Measurements from ENCODE around the gene ZBTB46.
A peak's percentile ranks its signal among the peaks of the same experiment; 100 is the strongest.
"Not testable (repeated sequence)": the region's sequence is repeated elsewhere in the genome, so short reads cannot be mapped to it uniquely, and the experiment has no call there.

ZBTB46 gene

DNA sequence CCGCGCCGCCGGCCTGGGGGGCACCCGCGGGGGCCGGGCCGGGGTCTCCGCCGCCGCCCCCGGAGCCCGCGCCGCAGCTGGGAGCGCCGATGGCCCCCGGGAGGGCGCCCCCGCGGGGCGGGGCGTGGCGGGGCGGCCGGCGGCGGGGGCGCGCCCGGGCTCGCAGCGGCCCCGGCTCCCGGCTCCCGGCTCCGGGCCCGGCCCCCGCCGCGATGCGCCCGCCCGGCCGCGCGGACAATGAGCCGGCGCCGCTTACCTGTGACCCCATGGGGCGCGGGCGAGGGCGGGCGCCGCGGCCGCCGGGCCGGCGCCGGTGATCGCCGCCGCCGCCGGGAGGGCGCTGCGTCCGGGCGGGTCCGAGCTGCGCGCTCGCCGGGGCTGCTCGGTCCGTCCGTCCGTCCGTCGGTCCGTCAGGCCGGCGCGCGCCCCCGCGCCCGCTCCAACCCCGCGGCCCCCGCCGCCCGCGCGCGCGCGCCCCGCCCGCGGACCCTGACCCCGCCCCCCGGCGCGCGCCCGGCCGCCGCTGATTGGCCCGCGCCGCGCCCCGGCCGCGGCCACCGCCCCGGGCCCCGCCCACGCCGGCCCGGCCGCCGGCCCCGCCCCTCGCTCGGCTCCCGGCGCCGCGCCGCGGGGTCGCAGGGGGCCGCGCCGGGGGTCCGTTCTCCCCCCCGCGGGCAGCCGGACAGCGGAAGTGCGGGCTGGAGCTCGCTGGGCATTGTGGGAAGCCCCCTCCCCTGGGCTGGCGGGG is at the start of gene ZBTB46:
ZBTB46 (minus strand) TSS at position 424 of the 748 bp plus-strand sequence. CDS start 40,507 bp downstream, outside the sequence.
- DNase-seq (ENCODE audit: low spot score), result peak; percentile 96
- FAIRE-seq, result no peak

DNA sequence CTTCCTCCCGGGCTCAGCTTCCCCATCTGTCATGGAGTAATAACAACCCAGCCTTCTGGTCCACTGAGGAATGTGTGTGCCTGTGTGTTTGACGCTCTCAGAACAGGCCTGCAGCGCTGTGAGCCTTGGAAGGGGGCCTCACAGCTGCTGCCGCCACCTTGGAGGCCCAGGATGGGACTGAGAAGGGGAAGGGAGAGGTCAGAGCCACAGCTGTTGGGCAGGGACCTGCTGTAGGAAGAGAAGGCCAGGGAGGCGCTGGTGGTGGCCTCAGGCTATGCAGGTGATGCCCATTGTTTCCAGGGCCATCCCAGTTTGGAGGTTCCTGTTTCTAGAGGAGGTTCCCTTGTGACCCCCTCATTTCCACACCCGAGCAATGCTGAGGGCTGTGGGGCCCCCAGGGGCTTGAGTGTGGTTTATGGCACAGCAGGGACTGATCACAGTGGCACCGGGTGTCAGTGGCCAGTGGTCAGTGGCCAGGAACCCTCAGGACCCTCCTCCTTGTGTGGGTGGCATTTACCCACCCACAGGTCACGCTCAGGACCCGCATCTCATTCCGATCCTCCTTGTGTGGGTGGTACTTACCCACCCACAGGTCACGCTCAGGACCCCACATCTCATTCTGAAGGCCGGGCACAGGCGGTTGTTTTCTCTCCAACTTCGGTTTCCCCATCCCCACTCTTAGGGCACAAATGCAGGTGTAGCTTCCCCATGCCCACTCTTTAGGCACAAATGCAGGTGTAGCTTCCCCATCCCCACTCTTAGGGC is 48.0 kb upstream of the ZBTB46 start:
- DNase-seq (ENCODE audit: low spot score), result no peak
- FAIRE-seq, result no peak

- no peak for DNase-seq (ENCODE audit: low spot score)
- FAIRE-seq, result no peak
Observed at GRCh38 chr20:63877755-63878470, 46.8 kb upstream of the ZBTB46 start.

DNA sequence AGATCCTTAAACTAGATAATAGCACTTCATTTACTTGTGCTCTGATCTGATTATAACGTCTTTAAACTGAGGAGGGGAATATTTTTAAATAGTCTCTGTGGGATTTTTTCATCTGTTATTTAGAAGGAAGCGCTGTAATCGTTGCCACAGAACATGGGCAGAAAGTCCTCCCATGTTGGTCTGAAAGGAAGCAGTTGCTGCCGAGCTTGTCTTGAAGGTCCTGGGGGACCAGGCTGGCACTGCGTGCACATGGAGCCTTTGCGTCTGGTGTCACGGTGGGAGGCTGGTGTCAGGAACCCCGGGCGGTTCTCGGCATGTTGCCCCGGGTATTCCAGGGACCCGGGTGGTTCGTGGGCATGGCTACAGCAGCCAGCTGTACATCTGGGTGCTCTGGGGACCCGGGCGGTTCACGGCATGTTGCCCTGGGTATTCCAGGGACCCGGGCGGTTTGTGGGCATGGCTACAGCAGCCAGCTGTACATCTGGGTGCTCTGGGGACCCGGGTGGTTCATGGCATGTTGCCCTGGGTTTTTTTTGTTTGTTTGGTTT is 45.5 kb upstream of the ZBTB46 start:
- DNase-seq (ENCODE audit: low spot score) (no peak), FAIRE-seq (no peak)

DNA sequence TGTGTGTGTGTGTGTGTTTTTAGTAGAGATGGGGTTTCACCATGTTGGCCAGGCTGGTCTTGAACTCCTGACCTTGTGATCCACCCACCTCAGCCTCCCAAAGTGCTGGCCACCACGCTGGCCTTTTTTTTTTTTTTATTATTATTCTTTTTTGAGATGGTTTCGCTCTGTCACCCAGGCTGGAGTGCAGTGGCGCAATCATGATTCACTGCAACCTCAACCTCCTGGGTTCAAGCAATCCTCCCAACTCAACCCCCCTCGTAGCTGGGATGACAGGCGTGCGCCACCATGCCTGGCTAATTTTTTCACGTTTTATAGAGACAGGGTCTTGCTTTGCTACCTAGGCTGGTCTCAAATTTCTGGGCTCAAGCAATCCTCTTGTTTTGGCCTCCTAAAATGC is 43.2 kb upstream of the ZBTB46 start:
- FAIRE-seq; DNase-seq (ENCODE audit: low spot score): not testable (repeated sequence)

DNA sequence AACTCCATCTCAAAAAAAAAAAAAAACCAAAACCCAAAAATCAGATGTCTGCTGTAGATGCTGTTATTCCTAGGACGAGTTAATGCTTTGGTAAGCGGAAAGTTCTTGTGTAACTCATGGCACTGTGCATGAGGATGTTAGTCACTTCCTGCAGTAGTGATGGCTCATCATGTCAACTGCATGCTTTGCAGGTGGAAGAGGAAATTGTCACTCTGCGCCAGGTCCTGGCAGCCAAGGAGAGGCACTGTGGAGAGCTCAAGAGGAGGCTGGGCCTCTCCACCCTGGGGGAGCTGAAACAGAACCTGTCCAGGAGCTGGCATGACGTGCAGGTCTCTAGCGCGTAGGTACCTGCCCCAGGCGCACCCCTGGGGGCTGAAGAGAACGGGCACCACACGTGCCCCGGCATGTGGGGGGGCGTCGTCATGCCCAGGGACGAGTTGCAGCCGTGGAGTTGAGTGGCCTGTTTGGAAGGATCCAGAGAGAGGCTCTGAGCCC is 42.5 kb upstream of the ZBTB46 start:
- DNase-seq (ENCODE audit: low spot score) (no peak), FAIRE-seq (no peak)

DNA sequence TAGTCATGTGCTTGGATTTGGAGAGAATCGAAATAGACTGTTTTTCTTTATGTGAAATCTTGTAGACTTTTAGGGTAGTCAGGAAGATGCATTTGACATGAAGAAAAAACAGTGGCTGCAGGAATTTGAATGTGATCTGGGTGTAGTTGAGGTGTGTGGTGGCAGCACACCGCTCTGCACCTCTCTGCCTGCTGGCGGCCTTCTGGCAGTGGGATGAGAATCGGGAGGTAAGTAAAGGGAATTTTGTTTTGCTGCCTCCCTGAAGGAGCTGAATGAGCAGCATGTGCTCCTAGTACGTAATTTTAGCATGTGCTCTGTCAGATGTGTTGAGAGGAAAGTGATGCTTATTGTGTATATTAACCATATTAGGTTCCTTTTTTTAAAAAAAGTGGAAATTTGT is 37.2 kb upstream of the ZBTB46 start:
- DNase-seq (ENCODE audit: low spot score) (no peak), FAIRE-seq (no peak)

DNA sequence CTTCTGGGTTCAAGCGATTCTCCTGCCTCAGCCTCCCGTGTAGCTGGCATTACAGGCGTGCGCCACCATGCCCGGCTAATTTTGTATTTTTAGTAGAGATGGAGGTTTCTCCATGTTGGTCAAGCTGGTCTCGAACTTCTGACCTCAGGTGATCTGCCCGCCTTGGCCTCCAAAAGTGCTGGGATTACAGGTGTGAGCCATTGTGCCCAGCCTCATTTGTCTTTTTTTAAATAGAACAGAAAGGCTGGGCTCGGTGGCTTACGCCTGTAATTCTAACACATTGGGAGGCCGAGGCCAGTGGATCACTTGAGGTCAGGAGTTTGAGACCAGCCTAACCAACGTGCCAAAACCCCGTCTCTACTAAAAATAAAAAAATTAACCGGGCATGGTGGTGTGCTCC is 36.0 kb upstream of the ZBTB46 start:
- FAIRE-seq; DNase-seq (ENCODE audit: low spot score): not testable (repeated sequence)

GRCh38 chr20:63864978-63865640 is 34.0 kb upstream of the ZBTB46 start, which contains the start of gene TPD52L2:
Gene TPD52L2, plus strand, starts transcription at chr20:63865270. Its CDS starts 96 bp downstream, at chr20:63865366.
- FAIRE-seq (peak; percentile 13), DNase-seq (ENCODE audit: low spot score) (peak; percentile 98)

- DNase-seq (ENCODE audit: low spot score) (no peak), FAIRE-seq (no peak)
Observed at GRCh38 chr20:63864545-63864977, 33.5 kb upstream of the ZBTB46 start.

DNA sequence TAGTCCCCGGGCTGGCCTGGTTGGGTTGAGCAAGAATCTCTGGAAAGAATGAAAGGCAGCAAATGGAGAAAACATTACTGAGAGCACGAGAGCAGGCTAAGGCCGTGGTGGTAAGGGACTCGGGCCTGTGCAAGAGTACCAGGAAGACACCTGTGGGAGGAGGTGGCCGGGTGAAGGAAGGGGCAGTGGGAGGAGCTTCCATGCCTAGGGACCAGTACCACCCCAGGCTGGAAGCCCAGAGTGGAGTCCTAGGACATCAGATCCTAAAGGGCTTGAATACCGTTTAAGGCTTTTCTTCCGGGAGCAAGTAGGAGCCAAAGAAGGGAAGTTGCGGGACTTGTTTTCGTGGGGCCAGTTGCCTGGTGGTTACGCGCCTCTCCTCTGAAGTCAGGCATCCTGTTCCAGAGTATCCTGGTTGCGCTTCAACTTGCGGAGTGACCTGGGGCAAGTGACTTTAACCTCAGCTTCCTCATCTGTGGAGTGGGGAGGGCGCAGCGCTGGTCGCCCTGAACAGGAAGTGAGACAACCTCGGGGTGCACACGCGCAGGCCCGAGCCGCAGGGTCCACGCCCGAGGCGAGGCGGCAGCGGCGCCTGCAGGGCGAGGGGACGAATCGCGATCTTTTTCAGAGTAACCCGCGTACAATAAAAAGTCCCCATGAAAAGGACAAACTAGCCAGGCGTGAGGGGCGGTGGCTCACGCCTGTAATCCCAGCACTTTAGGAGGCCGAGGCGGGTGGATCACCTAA is 32.9 kb upstream of the ZBTB46 start:
- FAIRE-seq, result no peak

GRCh38 chr20:63863021-63863797 is 32.1 kb upstream of the ZBTB46 start:
- DNase-seq (ENCODE audit: low spot score) (no peak), FAIRE-seq (no peak)

More for the DNA sequence above, 32.9 kb upstream of the ZBTB46 start:
- DNase-seq (ENCODE audit: low spot score), result peak; percentile 78

DNA sequence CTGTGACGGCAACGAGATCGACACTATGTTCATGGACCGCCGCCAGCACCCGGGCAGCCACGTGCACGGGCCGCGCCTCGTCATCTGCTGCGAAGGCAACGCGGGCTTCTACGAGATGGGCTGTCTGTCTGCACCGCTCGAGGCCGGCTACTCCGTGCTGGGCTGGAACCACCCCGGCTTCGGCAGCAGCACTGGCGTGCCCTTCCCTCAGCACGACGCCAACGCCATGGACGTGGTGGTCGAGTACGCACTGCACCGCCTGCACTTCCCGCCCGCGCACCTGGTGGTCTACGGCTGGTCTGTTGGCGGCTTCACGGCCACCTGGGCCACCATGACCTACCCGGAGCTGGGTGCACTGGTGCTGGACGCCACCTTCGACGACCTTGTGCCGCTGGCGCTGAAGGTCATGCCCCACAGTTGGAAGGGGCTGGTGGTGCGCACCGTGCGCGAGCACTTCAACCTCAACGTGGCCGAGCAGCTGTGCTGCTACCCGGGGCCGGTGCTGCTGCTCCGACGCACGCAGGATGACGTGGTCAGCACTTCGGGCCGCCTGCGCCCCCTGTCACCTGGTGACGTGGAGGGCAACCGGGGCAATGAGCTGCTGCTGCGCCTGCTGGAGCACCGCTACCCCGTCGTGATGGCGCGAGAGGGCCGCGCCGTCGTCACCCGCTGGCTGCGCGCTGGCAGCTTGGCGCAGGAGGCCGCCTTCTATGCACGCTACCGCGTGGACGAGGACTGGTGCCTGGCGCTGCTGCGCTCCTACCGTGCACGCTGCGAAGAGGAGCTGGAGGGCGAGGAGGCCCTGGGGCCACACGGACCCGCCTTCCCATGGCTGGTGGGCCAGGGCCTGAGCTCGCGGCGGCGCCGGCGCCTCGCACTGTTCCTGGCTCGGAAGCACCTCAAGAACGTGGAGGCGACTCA is 31.2 kb upstream of the ZBTB46 start:
- DNase-seq (ENCODE audit: low spot score) (no peak), FAIRE-seq (no peak)

DNA sequence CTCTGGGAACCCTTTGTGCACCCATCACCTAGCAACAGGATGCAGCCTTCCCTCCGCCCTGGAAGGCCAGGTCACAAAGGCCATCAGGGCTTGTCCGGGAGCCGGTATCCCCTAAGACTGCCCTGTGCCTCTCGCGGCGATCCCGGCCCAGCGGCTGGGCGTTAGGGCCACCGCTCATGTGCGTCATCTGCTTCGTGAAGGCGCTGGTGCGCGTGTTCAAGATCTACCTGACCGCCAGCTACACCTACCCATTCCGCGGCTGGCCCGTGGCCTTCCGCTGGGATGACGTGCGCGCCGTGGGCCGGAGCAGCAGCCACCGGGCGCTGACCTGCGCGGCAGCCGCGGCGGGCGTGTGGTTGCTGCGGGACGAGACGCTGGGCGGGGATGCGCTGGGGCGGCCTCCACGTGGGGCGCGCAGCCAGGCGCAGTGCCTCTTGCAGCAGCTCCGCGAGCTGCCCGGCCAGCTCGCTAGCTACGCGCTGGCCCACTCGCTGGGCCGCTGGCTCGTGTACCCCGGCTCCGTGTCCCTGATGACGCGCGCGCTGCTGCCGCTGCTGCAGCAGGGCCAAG is 30.4 kb upstream of the ZBTB46 start, which contains the start of gene ABHD16B:
ABHD16B (plus strand) TSS at position 134 of the 570 bp plus-strand sequence; CDS start at position 177, 43 bp downstream.
- no peak for FAIRE-seq
- no peak for DNase-seq (ENCODE audit: low spot score)

DNA sequence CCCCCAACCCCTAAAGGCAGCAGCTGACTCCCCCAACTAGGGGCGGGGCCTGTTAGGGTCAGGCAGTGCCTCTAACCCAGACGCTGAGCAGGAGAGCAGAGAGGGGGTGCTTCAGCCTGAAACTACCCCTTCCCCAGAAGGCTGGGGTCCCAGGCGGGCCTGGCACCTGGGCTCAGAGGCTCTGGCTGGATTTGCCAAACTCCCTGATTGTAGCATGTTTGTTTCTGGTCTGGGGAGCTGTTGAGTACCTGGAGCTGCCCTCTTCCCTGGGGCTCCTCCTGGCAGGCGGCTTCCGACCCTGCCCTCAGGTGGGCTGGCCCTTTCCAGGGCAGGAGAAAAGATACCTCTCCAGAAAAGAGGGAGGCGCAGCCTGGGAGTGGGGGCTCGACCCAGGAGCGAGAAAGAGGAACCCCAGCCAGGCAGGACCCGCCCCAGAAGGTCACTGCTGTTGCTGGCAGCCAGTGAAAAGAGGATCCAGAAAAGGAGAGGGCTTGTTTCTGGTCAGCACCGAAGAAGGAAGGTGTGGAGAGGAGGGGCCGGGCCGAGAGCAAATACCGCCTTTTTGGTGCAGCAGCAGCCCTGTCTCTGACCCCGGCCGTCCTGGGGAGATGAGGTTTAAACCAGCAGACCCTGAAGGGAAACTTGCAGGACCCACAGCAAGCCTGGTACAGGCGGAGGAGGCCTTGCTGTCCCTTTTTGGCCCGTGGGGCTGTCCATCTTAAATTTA is 29.4 kb upstream of the ZBTB46 start:
- FAIRE-seq (no peak), DNase-seq (ENCODE audit: low spot score) (no peak)

DNA sequence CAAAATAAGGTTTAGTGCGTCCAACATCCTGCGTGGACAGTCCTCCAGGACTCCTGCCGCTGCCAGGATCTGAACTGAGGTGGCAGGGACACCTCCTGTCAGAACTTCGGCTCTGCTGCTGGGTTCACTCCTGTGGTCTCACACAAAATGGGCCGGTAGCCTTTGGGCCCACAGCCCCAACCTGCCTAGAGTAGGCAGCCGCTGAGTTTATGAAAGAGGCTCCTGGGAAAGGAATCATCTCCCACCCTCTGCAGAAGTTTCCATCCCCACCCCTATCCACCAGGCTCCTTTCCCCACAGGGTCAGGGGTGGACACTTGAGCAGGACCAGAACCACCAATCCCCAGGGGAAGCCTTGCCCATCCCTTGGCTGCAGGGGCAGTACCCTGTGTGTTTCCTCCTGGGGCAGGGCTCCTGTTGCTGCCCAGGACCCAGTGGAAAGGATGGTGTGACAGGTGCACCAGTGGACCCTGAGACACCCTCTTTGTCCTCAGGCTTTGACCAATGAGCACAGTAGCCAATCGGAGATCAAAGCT is 28.2 kb upstream of the ZBTB46 start:
- no peak for FAIRE-seq

More for the DNA sequence above, 28.2 kb upstream of the ZBTB46 start:
- no peak for DNase-seq (ENCODE audit: low spot score)

Measured in urothelium cell line (cell line).